Endothelial cell of umbilical vein (primary cell): ENCODE measurements around the gene WDR27. TPM values are rescaled to one million over a fixed set of nuclear protein-coding genes. Genes with fewer than 3 reads are reported as not detected.

Experiments used
- BruUV-seq: library from RNA; stranded (reverse); fragments of 400-500 nt; replicated peaks from 2 replicates; lab custom pipeline; 2021; lab: Mats Ljungman, UMichigan
- CTCF ChIA-PET: fragments of 300-600, 350-600 bp; sonication (Branson Sonifier 250); formaldehyde crosslinking; loops from one replicate; lab custom pipeline; 2021; ENCODE audit warnings: antibody characterized with exemption, inconsistent platforms; lab: Charles Lee
- POLR2A ChIA-PET: fragments of 300-600, 350-600 bp; sonication (Branson Sonifier 250); formaldehyde crosslinking; loops from one replicate; lab custom pipeline; 2021; ENCODE audit warnings: antibody characterized with exemption, inconsistent platforms; lab: Charles Lee
- DNase-seq: peaks from one replicate; pipeline ENCODE4 v3.0.0-alpha.2; 2011; ENCODE audit warnings: low read depth, low spot score
- FAIRE-seq: peaks from 2 replicates; lab custom pipeline; 2011; peaks lifted over from hg19 to GRCh38; lab: Jason Lieb, UNC
- H2AFZ ChIP-seq: 2 replicates; pipeline ENCODE4 v1.6.0; 2012; ENCODE audit warnings: low read depth, low read length, control low read depth, inconsistent platforms
- H3K27ac ChIP-seq: 2 replicates; pipeline ENCODE4 v1.5.1; 2011; ENCODE audit warnings: low read depth, mild to moderate bottlenecking, control low read depth, low read length, moderate library complexity; ENCODE audit not compliant: insufficient read depth
- H3K27me3 ChIP-seq, 2 experiments: 2 replicates each; pipeline versions ENCODE4 v1.6.0 to v1.6.1; 2011; ENCODE audit warnings: low read length in 2 of 2, mixed read lengths in 1 of 2; ENCODE audit not compliant: control insufficient read depth in 2 of 2, insufficient read depth in 2 of 2
- H3K36me3 ChIP-seq, 2 experiments: 2 replicates in 1 of 2; 3 replicates in 1 of 2; pipeline ENCODE4 v1.5.1; 2011; ENCODE audit warnings: low read length in 2 of 2, mild to moderate bottlenecking in 1 of 2, moderate library complexity in 1 of 2; ENCODE audit not compliant: control insufficient read depth in 2 of 2, insufficient read depth in 2 of 2; ENCODE audit errors: extremely low read depth in 1 of 2
- H3K4me1 ChIP-seq: 3 replicates; pipeline ENCODE4 v1.5.1; 2011; ENCODE audit warnings: mild to moderate bottlenecking, low read length; ENCODE audit not compliant: control insufficient read depth, insufficient read depth; ENCODE audit errors: extremely low read depth
- H3K4me2 ChIP-seq: 2 replicates; pipeline ENCODE4 v1.6.1; 2011; ENCODE audit warnings: low read length, control low read depth, mixed read lengths; ENCODE audit not compliant: insufficient read depth
- H3K4me3 ChIP-seq, 3 experiments: fragments of 200-600 bp in 1 of 3; sonication (generic), shearing (Covaris generic) in 1 of 3; replicated peaks in 1 of 3; 2 replicates each; pipeline ENCODE4 v1.5.1; 2011 to 2016; ENCODE audit warnings: control low read depth in 3 of 3, low read length in 3 of 3, mild to moderate bottlenecking in 2 of 3, inconsistent platforms in 1 of 3, low read depth in 1 of 3, moderate library complexity in 1 of 3; ENCODE audit not compliant: insufficient read depth in 1 of 3
- H3K79me2 ChIP-seq: 2 replicates; pipeline ENCODE4 v1.6.0; 2012; ENCODE audit warnings: low read length, inconsistent platforms; ENCODE audit not compliant: control insufficient read depth, insufficient read depth
- H3K9ac ChIP-seq: replicated peaks from 2 replicates; pipeline ENCODE3; 2011; ENCODE audit warnings: low read length, control low read depth; ENCODE audit not compliant: insufficient read depth; ENCODE audit errors: extremely low read depth
- H3K9me1 ChIP-seq: replicated peaks from 3 replicates; pipeline ENCODE4 v1.6.0; 2011; ENCODE audit warnings: mild to moderate bottlenecking, low read length; ENCODE audit not compliant: control insufficient read depth, insufficient read depth; ENCODE audit errors: extremely low read depth
- H3K9me3 ChIP-seq: replicated peaks from 2 replicates; pipeline ENCODE4 v1.5.1; 2012; ENCODE audit warnings: low read length, inconsistent platforms; ENCODE audit not compliant: control insufficient read depth, insufficient read depth
- H4K20me1 ChIP-seq: replicated peaks from 2 replicates; pipeline ENCODE3; 2011; ENCODE audit warnings: mild to moderate bottlenecking, low read length; ENCODE audit not compliant: control insufficient read depth, insufficient read depth; ENCODE audit errors: extremely low read depth
- EZH2 ChIP-seq: IDR thresholded peaks from 2 replicates; pipeline ENCODE4 v1.6.1; 2012; ENCODE audit warnings: borderline replicate concordance, low read depth, mild to moderate bottlenecking, moderate library complexity, low read length, inconsistent platforms; ENCODE audit not compliant: severe bottlenecking
- FOS ChIP-seq: IDR thresholded peaks from 2 replicates; pipeline ENCODE4 v1.6.1; 2011; ENCODE audit warnings: mild to moderate bottlenecking, low read length, moderate library complexity, borderline replicate concordance; ENCODE audit not compliant: insufficient read depth
- GATA2 ChIP-seq: IDR thresholded peaks from 2 replicates; pipeline ENCODE4 v1.7.0; 2011; ENCODE audit warnings: low read depth, mild to moderate bottlenecking, moderate library complexity, mixed read lengths, low read length; ENCODE audit not compliant: insufficient read length, insufficient read depth
- JUN ChIP-seq: IDR thresholded peaks from 2 replicates; pipeline ENCODE4 v1.6.1; 2011; ENCODE audit warnings: borderline replicate concordance, low read depth; ENCODE audit not compliant: insufficient read length, insufficient read depth
- MYC ChIP-seq: IDR thresholded peaks from one replicate; pipeline ENCODE4 v1.6.1; 2011; ENCODE audit warnings: mild to moderate bottlenecking, low read depth, low read length
- POLR2A ChIP-seq: IDR thresholded peaks from 2 replicates; pipeline ENCODE4 v1.6.1; 2012; ENCODE audit warnings: low read depth, mild to moderate bottlenecking, control low read depth, low read length
- POLR2AphosphoS5 ChIP-seq: IDR thresholded peaks from 2 replicates; pipeline ENCODE4 v1.6.1; 2012; ENCODE audit warnings: low read depth, mild to moderate bottlenecking, control low read depth, low read length, moderate library complexity; ENCODE audit not compliant: insufficient read depth
- dilution Hi-C: fragments of 300-500 bp; cut with MboI; formaldehyde crosslinking; loops from one replicate; pipeline ENCODE4 v1.15.0; 2019; ENCODE audit warnings: low sequenced_read_pairs; ENCODE audit not compliant: extremely low pct_ligation_motif_present
- intact Hi-C: fragments of 100-400 bp; cut with micrococcal nuclease; formaldehyde crosslinking; loops from one replicate; pipeline ENCODE4 v1.10.0; 2022
- polyA plus RNA-seq, 4 experiments: library from polyadenylated mRNA; depleted of rRNA in 3 of 4; stranded (reverse) in 3 of 4; unstranded in 1 of 4; fragments of >200 nt; gene quantifications; 2 replicates each; pipeline versions ENCODE4 v1.2.1 to v1.2.3, GENCODE V29; 2011 to 2012; ENCODE audit warnings: missing spikeins in 1 of 4
- total RNA-seq: library from RNA; stranded (reverse); gene quantifications from 2 replicates; pipeline ENCODE4 v1.2.3, GENCODE V29; 2021
- TF ChIP-seq, protein P1 (sequence below): IDR thresholded peaks from 2 replicates; pipeline ENCODE4 v1.6.1; 2011; ENCODE audit not compliant: insufficient read depth, insufficient read length
- TF ChIP-seq, protein P2 (sequence below), 2 donors: IDR thresholded peaks; 1 replicate in 1 of 2; 2 replicates in 1 of 2; pipeline ENCODE4 v1.5.1; 2011; ENCODE audit warnings: low read length in 2 of 2, mild to moderate bottlenecking in 2 of 2, moderate library complexity in 2 of 2, control low read depth in 1 of 2, inconsistent platforms in 1 of 2, low read depth in 1 of 2; ENCODE audit not compliant: insufficient read depth in 1 of 2; ENCODE audit errors: extremely low read depth in 1 of 2

Gene WDR27
- total and polyA plus RNA-seq, 2 donors (not counting 3 experiments of a cell fraction or from before 2014, with no cell fraction given) = 60.1 to 69.7 TPM

DNA sequence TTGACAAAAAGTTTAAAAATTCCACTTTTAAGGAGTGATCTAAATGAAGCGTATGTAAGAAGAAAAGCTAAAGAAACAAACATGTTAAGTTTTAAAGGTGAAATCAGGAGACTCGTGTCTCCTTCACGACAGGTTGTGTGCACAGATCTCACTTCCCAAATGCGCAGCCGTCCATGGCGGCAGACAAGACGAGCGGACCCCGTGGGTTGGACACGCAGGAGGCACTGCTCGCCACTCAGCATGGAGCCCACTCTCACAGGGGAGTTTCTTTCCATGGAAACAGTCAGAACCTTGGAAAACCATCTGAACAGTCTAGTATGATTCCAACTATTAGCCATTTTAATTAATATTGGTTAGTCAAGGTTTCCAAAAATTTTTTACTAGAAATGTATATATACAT is 48.9 kb downstream of the WDR27 start:
- Histone ChIP-seq H3K4me1 (no peaks in the 10 kb centered on the region), H3K79me2 (no peaks in the 10 kb centered on the region), H3K9ac (no peak overlapping the region), H3K4me3 (no peak overlapping the region), H2AFZ (no peak overlapping the region), H3K36me3 (peaks cover 0 to 14% of the 10 kb centered on the region in 2 experiments), H3K9me1 (no peaks in the 10 kb centered on the region), H3K27me3 (no peaks in the 10 kb centered on the region), H4K20me1 (no peaks in the 10 kb centered on the region), H3K4me2 (no peak overlapping the region), H3K9me3 (no peaks in the 10 kb centered on the region), H3K27ac (no peak overlapping the region)
- DNase-seq (no peak), FAIRE-seq (no peak)
- POLR2A ChIA-PET = no interaction called here
- intact Hi-C loops (loop anchor here (10.0 kb wide), 1 partner anchor 228 kb away; no protein-coding TSS in a partner anchor), dilution Hi-C loops (no loop called here)
- TF ChIP-seq, protein P1, sequence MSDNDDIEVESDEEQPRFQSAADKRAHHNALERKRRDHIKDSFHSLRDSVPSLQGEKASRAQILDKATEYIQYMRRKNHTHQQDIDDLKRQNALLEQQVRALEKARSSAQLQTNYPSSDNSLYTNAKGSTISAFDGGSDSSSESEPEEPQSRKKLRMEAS = no peak
- TF ChIP-seq EZH2 = no peak
- TF ChIP-seq MYC = no peak
- no peak for TF ChIP-seq GATA2
- TF ChIP-seq JUN = no peak
- TF ChIP-seq, protein P2, sequence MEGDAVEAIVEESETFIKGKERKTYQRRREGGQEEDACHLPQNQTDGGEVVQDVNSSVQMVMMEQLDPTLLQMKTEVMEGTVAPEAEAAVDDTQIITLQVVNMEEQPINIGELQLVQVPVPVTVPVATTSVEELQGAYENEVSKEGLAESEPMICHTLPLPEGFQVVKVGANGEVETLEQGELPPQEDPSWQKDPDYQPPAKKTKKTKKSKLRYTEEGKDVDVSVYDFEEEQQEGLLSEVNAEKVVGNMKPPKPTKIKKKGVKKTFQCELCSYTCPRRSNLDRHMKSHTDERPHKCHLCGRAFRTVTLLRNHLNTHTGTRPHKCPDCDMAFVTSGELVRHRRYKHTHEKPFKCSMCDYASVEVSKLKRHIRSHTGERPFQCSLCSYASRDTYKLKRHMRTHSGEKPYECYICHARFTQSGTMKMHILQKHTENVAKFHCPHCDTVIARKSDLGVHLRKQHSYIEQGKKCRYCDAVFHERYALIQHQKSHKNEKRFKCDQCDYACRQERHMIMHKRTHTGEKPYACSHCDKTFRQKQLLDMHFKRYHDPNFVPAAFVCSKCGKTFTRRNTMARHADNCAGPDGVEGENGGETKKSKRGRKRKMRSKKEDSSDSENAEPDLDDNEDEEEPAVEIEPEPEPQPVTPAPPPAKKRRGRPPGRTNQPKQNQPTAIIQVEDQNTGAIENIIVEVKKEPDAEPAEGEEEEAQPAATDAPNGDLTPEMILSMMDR (IDR thresholded peaks at IDR 0.05; ENCODE audit: extremely low read depth in 1 of 2, insufficient read depth in 1 of 2, low read depth in 1 of 2, low read length in 2 of 2) = no peak
- TF ChIP-seq POLR2A = no peak
- no peak for TF ChIP-seq POLR2AphosphoS5
- no peak for TF ChIP-seq FOS
- BruUV-seq = no TSS peak
- CTCF ChIA-PET = no interaction called here
